Measurements from ENCODE around the gene HSPA12B.

DNA sequence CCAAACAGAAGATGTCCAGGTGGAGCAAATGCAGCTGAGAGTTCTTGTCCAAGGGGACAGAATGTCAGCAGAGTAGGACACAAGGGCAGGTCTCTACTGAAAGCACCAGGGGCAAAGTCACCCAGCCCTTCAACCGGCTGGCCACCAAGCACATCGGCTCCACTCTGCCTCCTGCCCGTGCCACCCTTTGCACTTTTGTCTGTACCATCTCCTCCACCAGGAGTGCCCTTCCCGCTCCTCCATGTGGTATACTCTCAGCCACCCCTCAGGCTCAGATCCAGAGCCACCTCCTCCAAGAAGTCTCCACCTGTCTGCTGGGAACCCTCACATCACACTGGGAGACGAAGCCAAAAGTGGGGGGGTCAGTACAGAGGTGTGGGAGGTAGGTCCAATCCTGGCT, 4.1 kb upstream of the HSPA12B start:
- TF ChIP-seq, protein P1, sequence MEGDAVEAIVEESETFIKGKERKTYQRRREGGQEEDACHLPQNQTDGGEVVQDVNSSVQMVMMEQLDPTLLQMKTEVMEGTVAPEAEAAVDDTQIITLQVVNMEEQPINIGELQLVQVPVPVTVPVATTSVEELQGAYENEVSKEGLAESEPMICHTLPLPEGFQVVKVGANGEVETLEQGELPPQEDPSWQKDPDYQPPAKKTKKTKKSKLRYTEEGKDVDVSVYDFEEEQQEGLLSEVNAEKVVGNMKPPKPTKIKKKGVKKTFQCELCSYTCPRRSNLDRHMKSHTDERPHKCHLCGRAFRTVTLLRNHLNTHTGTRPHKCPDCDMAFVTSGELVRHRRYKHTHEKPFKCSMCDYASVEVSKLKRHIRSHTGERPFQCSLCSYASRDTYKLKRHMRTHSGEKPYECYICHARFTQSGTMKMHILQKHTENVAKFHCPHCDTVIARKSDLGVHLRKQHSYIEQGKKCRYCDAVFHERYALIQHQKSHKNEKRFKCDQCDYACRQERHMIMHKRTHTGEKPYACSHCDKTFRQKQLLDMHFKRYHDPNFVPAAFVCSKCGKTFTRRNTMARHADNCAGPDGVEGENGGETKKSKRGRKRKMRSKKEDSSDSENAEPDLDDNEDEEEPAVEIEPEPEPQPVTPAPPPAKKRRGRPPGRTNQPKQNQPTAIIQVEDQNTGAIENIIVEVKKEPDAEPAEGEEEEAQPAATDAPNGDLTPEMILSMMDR (IDR thresholded peaks at IDR 0.05), result no peak
- no peak for TF ChIP-seq POLR2A (IDR thresholded peaks at IDR 0.05)
- TF ChIP-seq POLR2AphosphoS5 (IDR thresholded peaks at IDR 0.05), result no peak

All from prostate gland (tissue), 2 donors.